RPMI8226 (cell line): ENCODE measurements around the gene ZBTB16.

Experiments
- DNase-seq: peaks from one replicate; pipeline ENCODE4 v3.0.0-alpha.2; 2015

Gene ZBTB16

DNA sequence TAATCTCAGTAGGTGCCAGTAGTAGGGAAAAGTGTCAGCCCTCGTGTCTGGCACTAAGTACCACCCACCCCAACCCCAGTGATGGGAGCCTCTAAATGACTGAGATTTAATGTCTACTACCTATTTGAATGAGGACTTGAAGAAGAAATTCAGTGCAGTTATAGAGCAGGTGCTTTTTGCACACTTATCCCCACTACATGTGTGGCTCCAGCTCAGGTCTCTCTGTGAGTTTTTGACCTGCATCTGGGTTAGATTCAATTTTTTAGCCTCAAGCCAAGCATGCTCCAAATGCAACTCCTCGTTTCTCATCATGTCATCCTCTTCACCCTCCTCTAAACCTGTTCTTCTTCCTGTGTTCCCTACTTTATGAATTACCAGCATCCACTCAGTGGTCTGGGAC lies 211.8 kb downstream of the ZBTB16 start:
- no peak for DNase-seq

GRCh38 chr11:114272311-114272710 lies 212.8 kb downstream of the ZBTB16 start:
- DNase-seq = no peak

GRCh38 chr11:114273071-114273470 lies 213.6 kb downstream of the ZBTB16 start:
- DNase-seq = no peak

GRCh38 chr11:114273890-114274635 lies 214.6 kb downstream of the ZBTB16 start:
- no peak for DNase-seq

- no peak for DNase-seq
These were observed 215.1 kb downstream of the ZBTB16 start for GRCh38 chr11:114274637-114275036.

DNA sequence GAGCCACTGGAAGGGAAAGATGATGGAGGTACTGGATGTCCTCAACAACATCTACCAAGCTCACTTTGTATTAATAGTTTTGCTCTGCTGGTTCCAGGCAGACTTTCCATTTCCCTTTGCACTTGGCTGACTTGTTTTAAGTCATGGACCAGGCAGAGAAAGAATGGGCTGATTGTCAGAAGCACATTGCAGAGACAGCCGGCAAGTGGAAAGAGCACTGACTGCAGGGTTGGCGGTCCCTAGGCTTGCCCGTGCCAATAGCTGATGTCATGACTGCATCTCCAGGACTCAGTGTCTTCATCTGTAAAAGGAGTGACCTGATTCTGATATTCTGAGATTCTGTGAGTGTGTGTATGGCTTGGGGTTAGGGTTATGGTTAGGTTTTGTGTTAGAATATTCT lies 215.8 kb downstream of the ZBTB16 start:
- DNase-seq = no peak

DNA sequence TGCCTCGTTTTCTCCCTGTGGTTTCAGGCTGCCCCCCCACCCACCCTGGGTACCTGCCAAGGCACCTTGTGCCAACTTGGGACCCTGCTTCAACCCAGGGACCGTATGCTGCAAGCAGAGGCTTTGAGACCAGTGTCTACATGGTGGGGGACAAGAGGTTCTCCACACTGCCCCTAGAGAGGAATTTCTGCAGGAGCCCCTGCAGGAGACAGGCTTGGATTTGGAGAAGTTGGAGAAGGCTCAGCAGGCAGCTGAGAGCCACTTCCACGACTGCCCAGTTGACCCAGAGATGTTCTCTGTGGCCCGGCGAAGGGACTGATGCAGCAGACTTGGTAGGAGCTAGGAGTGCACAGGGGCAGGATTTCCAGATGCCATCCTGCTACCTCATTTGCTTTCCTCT lies 216.6 kb downstream of the ZBTB16 start:
- no peak for DNase-seq

DNA sequence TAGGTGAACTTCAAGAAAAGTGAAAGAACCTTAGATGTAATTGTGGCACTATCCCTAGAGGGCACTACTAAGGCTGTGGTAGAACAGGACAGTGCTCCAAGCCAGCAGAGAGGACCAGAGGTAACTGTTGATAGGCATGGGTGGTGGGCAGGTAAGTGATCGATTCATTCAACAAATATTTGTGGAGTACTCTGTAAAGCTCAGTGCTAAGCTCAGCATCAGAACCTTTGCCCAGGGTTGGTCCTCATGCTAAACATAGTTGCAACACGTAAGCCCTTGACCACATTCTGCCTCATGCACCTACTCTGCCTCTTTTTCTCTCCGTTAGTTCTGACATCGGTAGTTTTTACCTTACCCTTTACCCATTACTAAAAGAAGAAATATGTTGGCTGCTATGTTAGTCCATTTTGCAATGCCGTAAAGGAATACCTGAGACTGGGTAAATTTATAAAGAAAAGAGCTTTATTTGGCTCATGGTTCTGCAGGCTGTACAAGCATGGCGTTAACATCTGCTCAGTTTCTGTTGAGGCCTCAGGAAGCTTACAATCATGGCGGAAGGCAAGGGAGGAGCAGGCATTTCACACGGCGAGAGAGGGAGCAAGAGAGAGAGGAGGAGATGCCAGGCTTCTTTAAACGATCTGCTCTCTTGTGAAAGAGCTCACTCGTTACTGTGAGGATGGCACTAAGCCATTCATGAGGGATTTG lies 218.3 kb downstream of the ZBTB16 start:
- no peak for DNase-seq

GRCh38 chr11:114278342-114279065 lies 219.0 kb downstream of the ZBTB16 start:
- no peak for DNase-seq

GRCh38 chr11:114279792-114280546 lies 220.5 kb downstream of the ZBTB16 start:
- no peak for DNase-seq

DNA sequence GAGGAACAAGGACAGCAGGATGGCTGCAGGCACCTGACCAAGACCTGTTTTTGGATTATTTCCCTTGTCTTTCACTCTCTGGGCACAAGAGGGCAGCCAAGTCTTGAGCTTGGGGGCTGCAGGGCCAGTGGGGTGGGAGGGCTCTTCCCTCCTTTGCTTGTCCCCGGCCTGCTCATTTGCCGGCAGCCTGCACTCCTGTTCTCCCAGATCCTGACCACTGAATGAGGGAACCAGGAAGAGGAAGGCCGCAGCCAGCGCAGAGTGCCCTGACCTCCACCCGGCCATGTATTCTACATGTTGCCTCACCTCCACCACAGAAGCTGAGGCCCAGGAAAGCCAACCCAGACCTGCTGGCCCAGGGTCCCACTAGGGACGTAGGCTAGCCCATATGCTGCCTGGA lies 221.2 kb downstream of the ZBTB16 start:
- peak; percentile 35 for DNase-seq

DNA sequence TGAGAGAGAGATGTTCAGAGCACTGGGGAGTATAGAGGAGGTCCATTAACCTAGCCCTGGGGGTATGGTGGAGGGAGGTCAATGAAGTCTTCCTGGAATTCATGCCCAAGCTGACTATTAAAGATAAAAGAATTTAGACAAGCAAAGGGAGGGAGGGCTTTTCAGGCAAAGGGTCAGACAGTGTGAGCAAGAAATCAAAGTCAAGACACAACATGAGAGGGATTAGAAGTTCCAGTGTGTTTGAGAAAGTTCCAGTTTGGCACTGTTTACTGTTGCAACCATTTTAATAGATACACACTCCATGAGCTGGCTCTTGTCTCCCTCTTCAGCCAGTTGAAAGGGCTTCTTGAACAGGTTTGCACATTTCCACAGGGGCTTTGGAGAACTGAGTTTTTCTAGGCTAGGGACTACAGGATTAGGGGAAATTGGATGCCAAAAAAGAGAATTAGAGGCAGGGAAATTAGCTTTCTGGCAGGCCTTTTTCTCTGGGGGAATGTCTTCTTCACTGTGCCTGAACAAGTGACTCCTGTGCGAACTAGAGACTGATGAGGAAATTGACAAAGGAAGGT lies 222.0 kb downstream of the ZBTB16 start:
- no peak for DNase-seq

DNA sequence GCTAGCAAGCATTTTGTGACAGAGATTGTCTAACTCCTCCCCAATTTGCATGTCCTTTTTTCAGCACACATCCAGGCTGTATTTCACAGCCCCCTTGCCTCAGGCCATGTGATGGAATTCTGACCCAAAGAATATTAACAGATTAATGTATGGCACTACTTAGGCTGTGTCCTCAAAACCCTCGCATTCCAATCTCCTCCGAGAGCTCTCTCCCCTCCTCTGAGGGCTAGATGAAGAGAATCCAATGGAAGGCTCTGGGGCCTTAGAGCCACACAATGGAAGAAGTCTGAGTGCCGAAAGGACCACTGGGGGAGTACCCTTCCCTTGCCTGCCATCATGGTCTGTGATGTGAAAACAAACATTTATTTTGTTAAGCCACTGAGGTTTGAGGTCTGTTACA lies 223.0 kb downstream of the ZBTB16 start:
- no peak for DNase-seq

- no peak for DNase-seq
These were observed 223.9 kb downstream of the ZBTB16 start for GRCh38 chr11:114283422-114283821.

DNA sequence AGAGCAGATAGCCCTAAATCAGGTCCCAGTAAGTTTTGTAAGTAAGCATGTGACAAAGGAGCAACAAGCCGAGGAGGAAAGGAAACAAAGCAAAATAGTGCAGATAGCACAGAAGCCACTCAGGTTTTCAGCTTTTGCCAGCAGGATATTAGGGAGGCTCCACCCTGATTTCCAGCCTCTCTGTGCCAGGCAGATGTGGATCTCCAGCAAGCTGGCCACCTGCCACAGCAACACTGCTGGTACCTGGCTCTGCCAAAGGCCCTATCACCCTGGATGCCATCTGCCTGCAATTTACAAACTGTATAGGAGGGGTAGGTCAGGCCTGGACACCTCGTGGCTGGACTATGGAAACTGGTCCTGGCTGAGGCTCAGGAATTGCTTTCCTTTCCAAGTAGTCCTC lies 224.5 kb downstream of the ZBTB16 start:
- no peak for DNase-seq

- no peak for DNase-seq
These were observed 225.4 kb downstream of the ZBTB16 start for GRCh38 chr11:114284914-114285313.

- DNase-seq = no peak
These were observed 226.1 kb downstream of the ZBTB16 start for GRCh38 chr11:114285599-114285998.

DNA sequence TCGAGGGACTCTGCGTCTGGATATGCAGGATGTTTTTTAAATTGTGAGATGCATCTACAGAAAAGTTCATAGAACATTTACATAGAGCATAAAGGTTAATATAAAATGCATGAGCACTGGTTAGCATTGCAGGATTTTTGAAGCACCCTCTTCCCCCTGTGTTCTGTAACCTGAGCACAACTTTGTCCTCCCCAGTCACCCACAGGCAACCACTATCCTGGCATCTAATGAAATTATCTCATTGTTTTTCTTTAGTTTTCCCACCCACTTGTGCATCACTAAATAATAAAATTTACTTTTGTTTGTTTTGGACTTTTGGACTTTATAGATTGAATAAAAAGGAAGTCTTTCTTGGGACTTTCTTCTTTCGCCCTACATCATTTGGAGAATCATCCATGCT lies 226.7 kb downstream of the ZBTB16 start:
- DNase-seq = no peak

- no peak for DNase-seq
These were observed 227.6 kb downstream of the ZBTB16 start for GRCh38 chr11:114287154-114287553.

- DNase-seq = no peak
These were observed 228.6 kb downstream of the ZBTB16 start for GRCh38 chr11:114288136-114288535.

DNA sequence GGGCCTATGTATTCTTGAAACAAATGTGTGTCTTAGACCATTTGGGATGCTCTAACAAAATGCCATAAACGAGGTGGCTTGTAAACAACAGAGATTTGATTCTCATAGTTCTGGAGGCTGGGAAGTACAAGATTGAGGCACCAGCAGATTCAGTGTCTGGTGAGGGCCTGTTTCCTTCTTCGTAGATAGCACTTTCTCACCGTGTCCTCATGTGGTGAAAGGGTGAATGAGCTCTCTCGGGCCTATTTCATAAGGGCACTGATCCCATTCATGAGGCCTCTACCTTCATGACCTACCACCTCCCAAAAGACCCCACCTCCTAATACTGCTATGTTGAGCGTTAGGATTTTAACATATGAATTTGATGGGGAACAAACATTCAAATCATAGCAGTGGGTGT lies 230.3 kb downstream of the ZBTB16 start:
- DNase-seq = no peak

GRCh38 chr11:114290503-114291235 lies 231.2 kb downstream of the ZBTB16 start:
- no peak for DNase-seq
